ENCODE results near the gene PHYKPL.
"Not testable (repeated sequence)": the region's sequence is repeated elsewhere in the genome, so short reads cannot be mapped to it uniquely, and the experiment has no call there.

PHYKPL gene

GRCh38 chr5:178261666-178262600 lies 29.3 kb upstream of the PHYKPL start:
- no peak for DNase-seq

DNA sequence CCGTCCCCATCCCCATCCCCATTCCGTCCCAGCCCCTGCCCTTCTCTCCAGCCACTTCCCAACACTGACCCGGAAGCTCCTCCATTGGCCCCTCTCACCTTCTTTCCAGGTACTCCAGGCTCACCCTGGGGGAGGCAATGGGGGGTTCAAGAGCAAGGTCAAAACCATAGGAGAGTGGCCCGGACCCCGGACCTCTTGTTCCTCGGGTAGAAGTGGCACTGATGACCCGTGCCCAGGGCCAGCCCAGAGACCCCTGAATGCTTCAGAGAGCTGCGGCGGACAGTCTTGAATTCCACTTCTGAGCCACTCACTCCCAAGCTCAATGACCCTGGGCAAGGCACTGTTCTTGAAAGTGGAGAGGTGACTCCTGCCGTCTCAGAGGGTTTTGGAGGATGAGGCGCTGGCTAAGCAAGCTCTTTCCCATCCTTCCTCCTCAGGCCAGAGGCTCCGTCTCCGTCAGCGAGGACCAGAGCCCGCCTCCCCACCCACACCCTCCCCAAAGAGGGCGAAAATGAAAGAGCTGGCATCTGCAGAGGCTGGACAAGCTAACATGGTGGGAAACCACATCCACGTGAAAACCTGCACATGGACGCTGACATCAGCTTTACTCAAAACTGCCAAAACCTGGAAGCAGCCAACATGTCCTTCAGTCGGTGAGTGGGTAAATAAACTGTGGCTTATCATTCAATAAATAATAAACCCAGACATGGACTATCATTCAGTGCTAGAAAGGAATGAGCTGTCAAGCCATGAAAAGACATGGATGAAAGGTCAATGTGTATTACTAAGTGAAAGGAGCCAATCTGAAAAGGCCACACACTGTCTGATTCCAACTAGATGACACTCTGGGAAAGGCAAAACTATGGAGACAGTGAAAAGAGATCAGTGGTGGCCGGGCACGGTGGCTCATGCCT lies 27.3 kb upstream of the PHYKPL start:
- no peak for DNase-seq

GRCh38 chr5:178257650-178258049 lies 25.0 kb upstream of the PHYKPL start:
- DNase-seq: no peak

- no peak for DNase-seq
Measured at GRCh38 chr5:178256746-178257145, 24.1 kb upstream of the PHYKPL start.

DNA sequence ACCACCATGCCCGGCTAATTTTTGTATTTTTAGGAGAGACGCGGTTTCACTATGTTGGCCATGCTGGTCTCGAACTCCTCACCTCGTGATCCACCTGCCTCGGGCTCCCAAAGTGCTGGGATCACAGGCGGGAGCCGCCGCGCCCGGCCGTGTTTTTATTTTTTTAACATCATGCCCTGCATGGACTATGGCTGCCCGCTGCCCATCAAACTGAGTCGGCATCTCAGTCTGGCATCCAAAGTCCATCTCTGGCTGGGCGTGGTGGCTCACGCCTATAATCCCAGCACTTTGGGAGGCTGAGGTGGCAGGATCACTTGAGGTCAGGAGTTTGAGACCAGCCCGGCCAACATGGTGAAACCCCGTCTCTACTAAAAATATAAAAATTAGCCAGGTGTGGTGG lies 21.0 kb upstream of the PHYKPL start:
- not testable (repeated sequence) for DNase-seq

DNA sequence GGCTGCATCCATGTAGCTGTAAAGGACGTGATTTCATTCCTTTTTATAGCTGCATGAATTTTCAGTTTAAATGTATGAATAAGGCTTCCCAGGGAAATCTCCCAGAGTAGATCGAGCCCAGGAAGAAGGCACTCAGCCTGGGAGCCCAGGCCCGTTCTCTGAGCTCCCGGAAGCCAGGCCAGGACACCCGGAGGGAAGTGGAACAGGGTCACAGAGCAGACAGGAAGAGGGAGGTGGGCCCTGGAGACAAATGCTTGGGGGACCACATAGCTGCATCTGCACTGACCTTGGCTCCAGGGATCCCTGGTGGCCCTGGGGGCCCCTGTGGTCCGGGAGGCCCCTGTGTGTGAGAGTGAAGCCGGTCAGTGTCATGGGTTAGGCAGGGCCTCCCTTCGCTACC lies 19.7 kb upstream of the PHYKPL start:
- no peak for DNase-seq

- DNase-seq: no peak
Measured at GRCh38 chr5:178250263-178250662, 17.7 kb upstream of the PHYKPL start.

DNA sequence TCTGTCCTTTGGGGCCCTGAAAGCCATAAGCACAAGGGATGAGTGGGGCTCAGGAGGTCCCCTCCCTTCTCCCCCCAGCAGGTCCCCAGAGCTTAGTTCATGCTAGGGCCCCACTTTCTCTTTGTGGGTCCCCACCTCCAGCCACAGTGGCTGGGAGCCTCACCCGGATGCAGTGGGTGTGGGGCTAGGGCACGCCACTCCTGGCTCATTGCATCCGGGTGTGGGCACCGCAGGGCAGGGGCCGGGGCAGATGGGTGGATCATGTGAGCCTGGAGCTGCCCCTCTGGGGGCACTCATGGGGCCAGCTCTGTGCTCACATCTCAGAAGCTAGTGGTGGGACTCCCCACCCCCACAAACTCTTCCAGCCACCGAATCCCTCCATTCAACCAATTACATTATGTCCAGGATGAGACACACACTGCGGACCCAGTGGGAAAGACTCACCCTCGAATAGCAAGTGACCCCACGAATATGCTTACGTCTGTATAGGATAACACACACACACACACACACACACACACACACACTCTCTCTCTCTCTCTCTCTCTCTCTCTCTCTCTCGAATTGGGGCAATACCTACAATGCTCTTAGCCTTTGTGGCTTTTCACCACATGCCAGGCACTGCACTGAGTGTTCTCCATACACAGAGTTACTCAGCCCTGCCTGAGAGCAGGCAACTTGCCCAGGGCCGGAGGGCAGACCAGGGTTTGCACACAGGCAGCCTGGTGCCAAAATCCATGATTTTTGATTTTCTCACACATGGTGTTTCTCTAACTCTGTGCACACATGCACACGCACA lies 16.8 kb upstream of the PHYKPL start:
- no peak for DNase-seq

- no peak for DNase-seq
Measured at GRCh38 chr5:178248750-178249149, 16.1 kb upstream of the PHYKPL start.

- no peak for DNase-seq
Measured at GRCh38 chr5:178247481-178248456, 15.2 kb upstream of the PHYKPL start.

- no peak for DNase-seq
Measured at GRCh38 chr5:178246624-178247279, 14.2 kb upstream of the PHYKPL start.

DNA sequence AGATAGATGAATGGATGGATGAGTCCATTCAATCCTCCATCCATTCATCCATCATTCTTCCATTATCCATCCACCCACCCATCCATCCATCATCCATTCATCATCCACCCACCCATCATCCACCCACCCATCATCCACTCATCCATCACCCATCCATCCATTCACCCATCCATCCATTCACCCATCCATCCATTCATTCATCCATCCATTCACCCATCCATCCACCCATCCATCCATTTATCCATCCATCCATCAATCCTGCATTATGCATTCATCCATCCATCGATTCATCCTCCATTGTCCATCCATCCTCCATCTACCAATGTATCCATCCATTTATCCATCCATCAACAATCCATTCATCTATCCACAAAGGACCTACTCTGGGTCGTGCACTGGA lies 12.8 kb upstream of the PHYKPL start:
- no peak for DNase-seq

DNA sequence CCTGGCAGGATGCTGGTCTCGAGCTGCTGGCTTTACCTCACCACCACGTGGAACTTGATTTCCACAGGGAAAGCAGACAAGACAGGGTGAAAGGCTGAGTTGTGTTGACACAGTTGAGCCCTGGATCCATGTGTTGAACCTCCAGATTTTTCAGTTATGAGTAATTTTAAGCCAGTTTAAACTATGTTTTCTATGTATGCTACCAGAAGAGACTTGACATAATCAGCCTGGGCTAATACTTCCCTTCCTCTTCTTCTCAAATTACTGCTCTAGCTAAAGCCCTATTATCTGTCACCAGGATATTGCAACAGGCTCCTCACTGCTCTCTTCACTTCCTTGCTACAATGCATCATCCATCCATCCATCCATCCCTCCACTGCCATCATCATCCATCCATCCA lies 12.0 kb upstream of the PHYKPL start:
- no peak for DNase-seq

DNA sequence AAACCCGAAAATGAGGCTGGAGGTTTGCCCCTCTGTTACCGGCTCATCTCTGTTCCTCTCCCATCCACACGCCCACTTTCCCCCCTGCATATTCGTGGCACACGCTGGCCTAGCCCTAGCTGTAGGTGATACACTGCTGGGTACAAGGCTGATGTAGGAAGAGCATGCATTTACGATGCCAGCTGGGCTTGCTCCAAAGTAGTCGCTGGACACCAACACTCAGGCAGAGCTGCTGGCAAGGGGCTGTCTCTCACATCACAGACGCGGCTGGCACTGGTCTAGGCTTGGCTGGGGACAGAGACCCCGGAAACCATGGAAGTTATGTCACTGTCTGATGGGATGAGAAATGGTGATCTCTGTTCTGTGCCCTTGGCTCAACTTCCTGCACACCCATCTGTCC lies 9.8 kb upstream of the PHYKPL start:
- DNase-seq: no peak

- DNase-seq: no peak
Measured at GRCh38 chr5:178241688-178242231, 9.2 kb upstream of the PHYKPL start.

DNA sequence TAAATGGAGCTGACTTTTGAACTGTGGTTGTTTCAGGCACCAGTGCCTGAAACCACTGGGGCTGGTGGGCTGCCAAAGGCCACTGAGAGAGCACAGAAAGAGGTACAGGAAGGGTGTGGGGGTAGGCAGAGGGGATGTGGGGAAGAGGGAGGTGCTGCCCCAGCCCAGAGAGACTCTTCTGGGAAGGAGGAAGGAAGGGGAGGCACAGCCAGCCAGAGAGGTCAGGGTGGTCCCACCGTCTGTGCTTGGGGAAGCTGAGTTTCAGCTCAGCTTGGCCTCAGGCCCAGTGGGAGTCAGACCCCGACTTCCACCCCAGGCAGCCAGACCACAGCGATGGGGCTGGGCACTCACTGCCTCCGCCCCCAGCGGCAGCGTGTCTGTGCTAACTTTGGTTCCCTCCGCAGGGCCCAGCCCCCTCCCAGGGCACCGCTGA lies 8.6 kb upstream of the PHYKPL start:
- no peak for DNase-seq

DNA sequence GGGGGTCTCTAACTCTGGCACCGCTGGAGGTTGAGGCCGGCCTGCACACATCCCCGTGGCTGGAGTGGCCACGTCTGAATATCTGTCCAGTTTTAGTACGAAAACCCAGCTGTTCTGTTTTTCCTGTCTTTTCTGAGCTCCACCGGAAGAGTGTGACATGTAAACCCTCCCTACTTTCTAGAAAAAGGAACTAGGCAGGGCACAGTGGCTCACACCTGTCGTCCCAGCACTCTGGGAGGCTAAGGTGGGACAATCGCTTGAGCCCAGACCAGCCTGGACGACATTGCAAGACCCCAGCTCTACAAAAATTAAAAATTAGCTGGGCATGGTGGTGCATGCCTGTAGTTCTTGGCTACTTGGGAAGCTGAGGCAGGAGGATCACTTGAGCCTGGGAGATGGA lies 8.2 kb upstream of the PHYKPL start:
- no peak for DNase-seq

DNA sequence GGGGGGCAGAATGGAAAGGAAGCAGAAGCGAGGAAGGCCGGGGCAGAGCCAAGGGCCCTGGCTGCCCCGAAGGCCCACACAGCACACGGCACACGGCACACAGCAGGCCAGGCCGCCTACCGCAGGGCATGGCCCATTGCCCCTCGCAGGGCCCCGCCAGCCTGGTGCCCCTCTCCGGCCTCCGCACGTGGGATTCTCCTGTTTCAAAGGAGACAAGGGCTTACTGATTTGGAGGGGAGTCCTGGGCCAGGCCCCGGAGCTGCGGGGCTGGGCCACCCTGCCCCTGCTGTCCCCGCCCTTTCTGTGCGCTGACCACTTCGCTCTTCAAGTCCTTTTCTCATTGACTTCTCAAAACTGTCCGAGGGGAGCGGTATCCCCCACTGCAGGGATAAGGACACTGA lies 7.7 kb upstream of the PHYKPL start:
- no peak for DNase-seq

DNA sequence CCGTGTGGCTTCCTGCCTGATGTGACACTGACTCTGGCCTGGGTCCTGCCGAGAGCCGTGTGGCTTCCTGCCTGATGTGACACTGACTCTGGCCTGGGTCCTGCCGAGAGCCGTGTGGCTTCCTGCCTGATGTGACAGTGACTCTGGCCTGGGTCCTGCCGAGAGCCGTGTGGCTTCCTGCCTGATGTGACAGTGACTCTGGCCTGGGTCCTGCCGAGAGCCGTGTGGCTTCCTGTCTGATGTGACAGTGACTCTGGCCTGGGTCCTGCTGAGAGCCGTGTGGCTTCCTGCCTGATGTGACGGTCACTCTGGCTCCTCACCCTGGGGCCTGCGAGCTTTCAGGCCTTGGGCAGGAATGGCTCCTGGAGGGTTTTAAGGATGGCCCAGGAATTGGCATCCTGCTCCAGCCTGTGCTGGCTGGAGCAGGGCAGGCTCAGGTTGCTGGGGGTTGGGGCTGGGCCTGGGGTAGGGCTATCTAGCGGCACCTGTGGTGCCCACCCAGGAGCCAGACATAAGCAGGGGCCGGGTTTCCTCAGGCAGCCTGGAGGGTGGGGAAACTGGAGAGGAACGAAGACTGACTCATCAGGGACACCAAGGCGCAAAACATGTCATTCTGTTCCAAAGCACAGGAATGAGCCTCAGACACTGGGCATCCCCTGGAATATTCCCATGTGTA lies 7.2 kb upstream of the PHYKPL start:
- DNase-seq: not testable (repeated sequence)
